ENCODE measurements around the gene NTM.

GRCh38 chr11:131845255-131845654 is 474.8 kb downstream of the NTM start:
- TF ChIP-seq CTCF (conservative IDR thresholded peaks at IDR 0.05; ENCODE audit: low read length): no peak
- TF ChIP-seq EZH2phosphoT487 (IDR thresholded peaks at IDR 0.05; ENCODE audit: borderline replicate concordance): no peak

All from Loucy (cell line).